GM20431 (cell line): ENCODE data around the gene SPG11.
"Not testable (repeated sequence)": the region's sequence is repeated elsewhere in the genome, so short reads cannot be mapped to it uniquely, and the experiment has no call there.

Source experiments
- in situ Hi-C: fragments of 300-500 bp; cut with MseI, MboI; formaldehyde crosslinking; loops from one replicate; pipeline ENCODE4 v1.15.0; 2020; ENCODE audit warnings: low sequenced_read_pairs; ENCODE audit not compliant: unreplicated experiment

SPG11 gene

DNA sequence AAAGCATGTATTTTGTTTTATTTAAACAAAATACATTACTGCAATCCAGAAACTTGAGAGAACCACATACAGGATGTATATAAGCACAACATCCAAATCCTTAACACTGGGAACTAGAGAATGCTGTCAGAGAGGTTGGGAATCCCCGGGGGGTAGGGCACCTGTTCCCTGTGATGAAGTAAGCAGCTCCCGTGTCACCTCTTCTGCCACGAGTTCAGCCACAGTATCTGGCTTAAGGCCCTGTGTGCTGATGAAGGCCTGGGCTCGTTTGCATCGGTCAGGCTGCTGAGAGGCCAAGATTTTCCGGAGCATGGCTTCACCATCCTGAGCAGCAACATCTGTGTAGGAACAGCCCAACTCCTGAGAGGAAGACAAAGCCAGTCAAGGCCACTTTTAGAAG lies 90.1 kb downstream of the SPG11 start:
- in situ Hi-C loops, result no loop called here

DNA sequence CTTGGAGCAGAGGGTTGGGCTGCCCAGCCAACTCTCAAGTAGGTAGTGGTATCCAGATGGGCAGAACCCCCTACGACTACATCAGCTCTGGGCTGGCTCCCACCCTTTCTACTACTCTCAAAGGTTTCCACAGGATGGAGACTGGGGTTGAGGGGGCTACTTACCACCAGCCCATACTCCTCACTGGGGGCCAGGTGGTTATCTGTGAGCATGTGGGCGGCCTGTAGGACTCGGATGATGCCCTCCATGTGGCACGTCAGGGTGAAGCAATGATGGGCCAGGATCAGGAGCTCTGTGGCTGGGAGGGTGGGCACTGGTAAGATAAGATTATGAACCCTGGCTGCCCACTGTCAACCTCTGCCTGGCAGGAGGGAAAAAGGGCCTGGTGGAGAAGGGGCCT lies 93.1 kb downstream of the SPG11 start:
- in situ Hi-C loops, result no loop called here

DNA sequence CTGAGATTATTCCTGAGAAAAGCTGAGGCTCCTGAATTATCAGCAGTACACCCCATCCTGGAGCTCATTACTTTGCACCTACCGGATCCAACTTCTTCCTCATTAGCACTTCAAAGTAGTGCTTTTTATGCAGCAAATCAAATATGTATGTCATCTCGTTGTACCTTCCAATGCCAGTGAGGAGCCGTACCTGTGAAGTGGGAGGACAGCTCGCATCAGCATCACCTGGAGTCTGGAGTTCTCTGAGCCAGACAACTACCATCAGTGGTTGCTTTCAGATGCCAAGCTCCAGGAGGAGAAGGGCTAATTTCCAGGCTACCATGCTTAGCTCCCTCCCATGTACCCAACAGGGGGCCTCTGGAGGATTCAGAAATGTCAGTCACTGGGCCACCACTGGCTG lies 94.1 kb downstream of the SPG11 start:
- in situ Hi-C loops, result no loop called here

DNA sequence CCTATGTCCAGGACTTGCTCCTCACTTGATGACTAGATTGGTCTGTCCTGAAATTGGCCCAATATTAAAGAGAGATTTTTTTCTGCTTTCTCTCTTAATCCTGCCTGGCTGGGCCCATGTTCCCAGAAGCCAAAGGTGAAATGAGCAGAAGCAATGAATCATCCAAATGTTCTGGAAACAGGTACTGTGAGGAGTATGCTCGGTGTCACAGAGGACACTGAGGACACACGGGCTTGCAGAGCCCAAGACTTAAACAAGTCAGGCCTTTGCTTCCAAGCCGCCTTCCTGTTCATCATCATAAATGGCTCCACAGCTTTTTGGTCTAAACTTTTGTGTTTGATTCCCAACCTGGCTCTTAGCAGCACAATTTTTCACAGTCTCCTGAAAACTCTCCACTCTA lies 95.1 kb downstream of the SPG11 start:
- in situ Hi-C loops, result no loop called here

DNA sequence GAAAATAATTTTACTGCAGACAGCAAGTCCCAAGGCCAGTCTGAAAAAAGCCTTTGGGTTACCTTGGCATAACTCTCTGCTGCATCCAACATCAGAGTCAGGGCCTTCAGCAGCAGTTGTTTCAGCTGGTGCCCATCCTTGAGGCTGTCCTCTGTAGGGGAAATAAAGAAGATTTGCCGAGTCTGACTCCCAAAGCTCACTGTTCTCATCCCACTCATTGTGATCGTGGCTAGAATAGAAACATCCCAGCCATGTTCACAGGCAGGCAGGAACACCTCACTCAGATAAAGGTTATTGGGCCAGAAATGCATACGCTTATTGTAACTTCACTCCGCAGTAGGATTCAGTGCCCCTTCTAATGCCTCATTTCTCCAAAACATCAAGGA lies 97.3 kb downstream of the SPG11 start:
- in situ Hi-C loops, result no loop called here

DNA sequence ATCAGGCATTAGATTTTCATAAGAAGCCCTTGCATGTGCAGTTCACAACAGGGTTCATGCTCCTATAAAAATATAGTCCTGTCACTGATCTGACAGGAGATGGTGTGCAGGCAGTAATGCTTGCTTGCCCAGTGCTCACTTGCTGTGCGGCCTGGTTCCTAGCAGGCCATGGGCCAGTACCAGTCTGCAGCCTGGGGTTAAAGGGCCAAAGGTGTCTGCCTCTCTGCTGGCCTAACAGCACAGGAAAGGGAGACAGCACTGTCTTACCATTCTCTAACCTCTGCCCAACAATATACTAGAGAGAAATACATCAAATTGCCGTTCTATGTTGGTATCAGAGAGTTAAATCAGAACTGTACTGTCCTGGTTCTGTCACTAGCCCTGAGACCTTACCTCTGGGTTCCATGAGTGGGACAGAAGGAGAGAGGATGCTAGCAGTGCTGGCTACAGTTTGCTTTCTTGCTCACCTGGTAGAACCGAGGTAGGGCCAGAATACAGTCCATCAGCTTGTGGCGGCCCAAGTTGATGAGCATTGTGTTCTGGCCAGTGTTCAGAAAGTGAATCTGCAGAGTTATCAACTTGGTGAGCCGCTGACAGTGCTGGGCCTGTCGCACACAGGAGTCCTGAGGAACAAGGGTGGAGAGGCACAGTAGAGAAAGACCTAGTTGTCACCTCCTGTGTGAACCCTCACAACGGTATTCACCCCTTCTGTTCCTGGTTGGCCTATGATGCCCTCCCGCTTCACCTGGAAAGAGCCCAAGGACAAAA lies 97.9 kb downstream of the SPG11 start:
- in situ Hi-C loops, result no loop called here

DNA sequence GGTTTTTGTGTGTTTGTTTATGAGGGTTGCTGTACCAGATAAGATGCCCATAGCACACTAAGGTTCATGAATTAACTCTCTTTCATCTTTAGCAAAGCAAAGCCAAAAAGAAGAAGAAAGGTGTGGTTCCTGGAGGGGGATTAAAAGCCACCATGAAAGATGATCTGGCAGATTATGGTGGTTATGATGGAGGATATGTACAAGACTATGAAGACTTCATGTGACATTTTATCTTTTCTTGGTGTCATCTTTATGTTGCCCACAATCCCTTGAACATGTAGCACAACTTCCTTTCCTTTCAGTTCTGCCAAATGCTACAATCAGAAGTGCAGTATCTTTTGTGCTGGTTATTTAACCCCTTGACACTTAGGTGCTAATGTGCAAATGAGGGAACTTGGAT lies 102.5 kb downstream of the SPG11 start:
- in situ Hi-C loops, result not testable (repeated sequence)

DNA sequence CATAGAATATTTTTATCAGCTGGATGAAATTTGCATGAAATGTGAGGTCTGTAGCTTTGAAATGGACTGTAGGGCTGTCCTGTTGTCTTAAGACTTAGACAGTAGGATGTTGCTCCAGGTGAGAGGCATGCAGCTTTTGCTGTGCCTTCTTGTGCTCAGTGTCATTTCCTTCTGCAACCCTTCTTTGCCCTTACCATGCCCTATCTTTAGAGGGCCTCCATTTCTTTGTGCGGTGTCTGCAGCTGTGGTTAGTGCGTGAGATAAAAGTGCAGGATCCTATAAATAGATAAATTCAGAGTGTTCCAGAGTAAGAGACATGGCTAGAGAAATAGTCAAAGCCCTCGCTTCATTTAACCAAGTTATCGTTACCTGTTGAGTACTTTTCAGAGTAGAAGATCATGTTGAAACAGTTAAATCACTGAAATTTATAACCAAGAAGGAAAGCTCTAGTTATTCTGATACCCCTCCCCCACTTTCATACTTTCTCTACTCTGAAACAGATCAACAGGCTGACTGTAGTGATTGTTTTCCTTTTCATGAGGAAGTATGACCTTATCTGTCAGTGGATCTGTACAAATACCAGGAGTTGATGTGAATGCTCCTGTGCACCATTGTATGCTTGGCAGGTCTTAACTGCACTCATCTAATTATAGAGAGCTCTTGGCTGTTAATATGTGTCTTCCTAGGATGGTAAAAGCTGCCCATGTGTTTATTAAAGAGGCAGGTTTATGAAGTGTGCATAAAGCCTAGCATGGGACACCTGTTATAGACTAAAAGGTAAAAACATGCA lies 108.3 kb downstream of the SPG11 start:
- in situ Hi-C loops, result no loop called here

DNA sequence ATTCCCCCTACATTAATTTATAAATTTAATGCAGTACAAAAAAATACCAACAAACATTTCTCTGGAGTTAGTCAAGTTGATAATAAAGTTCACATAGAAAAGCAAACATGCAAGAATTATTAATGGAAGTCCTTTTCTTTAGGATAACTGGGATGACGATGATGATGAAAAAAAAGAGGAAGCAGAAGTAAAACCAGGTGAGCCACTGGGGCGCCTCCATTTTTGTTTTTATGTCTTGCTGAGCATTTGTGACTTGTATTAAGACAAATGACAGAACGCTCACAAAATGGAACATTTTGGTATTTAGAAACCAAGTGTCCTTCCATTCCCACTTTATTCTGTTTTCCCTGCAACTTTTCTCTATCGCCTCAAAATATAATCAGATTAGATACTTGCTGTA lies 112.7 kb downstream of the SPG11 start:
- in situ Hi-C loops, result no loop called here

DNA sequence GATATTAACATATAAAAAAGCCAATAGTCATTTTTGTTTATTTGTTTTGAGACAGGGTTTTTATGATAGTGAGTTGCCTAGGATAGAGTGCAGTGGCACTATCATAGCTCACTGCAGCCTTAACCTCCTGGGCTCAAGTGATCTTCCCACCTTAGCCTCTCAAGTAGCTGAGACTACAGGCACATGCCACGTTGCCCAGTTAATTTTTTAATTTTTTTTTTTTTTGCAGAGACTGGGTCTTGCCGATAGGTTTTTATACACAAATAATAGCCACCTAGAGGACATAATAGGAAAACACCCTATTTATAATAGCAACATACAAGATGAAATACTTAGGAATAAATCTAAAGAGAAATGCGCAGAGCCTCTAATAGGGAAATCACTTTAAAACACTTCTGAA lies 113.2 kb downstream of the SPG11 start:
- in situ Hi-C loops, result no loop called here

DNA sequence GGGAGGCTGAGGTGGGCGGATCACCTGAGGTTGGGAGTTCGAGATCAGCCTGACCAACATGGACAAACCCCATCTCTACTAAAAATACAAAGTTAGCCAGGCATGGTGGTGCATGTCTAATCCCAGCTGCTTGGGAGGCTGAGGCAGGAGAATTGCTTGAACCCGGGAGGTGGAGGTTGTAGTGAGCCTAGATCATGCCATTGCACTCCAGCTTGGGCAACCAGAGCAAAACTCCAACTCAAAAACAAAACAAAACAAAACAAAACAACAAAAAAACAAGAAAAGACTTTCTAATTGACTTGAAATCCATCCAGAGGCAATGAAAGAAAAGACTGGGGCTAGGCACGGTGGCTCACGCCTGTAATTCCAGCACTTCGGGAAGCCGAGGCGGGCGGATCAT lies 114.3 kb downstream of the SPG11 start:
- in situ Hi-C loops, result not testable (repeated sequence)

DNA sequence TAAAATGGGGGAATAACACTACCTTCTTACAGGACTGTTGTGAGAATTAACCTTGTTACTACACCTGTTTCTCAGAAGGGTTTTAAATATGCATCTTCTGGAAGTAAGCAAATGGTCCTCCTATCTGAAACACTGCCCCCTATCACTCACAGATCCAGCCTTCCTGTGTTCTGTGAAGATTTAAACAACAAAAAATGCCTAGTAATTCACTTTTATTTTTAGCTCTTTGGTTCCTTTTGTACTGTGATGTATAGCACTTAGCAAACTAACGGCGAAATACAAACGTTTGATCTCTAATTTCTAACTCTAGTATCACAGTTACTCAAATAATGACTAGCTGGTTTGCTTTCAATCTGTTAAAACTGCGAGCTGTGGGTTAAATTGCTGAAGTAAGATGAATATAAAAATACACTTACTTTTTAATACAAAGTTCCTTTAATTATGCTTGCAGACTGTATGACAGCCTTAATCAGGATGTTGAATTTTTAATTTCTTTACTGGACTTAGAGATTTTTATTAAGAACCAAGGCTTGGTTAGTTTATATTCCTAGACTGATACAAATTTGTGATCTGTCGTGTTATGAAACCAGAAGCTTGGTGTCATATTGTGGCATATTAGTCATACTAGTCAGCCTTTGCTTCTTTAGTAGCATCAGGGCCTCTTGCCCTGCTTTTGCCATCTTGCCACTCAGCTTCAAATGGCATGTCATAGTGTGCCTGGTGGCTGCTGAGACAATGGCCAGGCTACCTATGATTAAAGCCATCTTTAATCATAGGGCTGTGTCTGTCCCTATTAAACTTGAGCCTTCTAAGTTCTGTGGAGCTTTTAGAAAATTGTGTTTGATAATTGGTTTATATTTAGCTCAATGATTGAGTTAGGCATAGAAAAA lies 117.3 kb downstream of the SPG11 start:
- in situ Hi-C loops, result no loop called here

DNA sequence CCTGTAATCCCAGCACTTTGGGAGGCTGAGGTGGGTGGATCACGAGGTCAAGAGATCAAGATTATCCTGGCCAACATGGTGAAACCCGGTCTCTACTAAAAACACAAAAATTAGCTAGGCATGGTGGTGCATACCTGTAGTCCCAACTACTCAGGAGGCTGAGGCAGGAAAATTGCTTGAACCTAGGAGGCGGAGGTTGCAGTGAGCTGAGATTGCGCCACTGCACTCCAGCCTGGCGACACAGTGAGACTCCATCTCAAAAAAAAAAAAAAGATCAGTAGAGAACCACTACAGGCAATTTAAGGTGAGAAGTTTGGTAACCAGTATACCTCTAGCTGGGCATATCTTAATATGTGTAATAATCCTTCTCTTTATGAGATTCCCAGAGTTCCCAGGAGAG lies 118.7 kb downstream of the SPG11 start:
- in situ Hi-C loops, result not testable (repeated sequence)

DNA sequence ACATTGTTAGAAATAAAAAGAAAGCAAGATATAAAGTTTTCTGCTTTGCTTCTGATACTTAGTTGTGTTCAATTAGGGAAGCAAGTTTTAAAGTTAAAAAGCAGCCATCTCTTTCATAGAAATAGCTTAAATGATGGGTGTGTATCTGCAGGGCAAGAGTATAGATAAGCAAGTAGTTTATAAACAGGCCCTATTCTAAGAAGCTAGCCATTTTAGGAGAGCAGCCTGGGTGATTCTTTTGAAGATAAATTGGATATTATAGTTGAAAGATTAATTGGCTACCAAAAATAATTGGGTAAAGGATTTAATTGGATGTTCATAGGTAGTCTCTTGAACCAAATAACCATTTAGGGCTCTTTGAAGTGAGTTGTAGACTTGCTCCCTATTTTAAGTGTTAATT lies 120.9 kb downstream of the SPG11 start:
- in situ Hi-C loops, result no loop called here

DNA sequence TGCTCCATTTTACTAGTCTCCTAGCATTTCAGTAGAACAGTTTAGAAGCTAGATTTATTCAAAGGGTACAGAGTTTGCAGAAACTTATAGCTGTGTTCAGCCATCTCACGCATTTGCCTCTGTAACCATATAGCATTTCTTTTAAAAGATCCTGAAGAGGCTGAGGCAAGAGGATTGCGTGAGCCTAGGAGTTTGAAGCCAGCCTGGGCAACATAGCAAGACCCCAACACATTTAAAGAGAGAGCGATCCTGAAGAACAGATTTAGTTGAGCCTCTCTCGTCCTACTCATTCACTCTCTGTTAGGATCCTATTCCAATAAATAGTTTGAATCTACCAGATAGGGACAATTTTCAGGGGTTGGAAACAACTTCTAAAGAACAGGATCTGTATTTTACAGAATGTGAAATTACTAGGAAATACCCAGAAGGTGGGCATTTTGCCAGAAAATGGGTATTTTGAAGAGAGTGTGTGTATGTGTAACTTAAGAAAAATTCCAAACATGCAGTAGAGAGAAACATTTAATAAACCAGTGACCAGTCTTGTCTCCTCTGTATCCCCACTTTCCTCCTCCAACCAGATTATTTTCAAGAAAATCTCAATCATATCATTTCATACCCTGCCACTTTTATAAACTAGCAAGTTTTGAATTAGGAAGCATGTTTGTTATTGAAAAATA lies 122.0 kb downstream of the SPG11 start:
- in situ Hi-C loops, result no loop called here

DNA sequence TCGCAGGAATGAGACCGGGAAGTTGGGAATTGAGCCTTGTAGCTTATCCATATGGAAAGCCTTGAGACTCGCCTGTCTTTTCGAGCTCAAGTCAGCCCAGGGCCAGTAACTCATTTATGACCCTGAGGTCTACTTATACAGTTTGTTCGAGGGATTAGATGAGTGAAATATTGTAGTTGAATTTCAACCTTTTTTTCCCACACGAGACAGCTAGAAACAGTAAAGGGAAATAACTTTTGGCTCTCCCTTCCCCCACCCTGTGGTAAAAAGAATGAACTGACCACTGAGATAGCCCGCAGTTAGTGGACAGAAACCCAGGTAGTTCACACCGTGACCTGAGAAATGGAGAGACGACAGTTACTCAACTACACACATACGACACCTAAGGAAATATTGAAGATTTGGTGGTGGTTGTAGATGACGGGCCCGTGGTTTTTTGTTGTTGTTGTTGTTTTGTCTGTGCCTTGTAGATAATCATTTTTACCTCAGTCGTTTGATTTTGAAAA lies 125.7 kb downstream of the SPG11 start:
- in situ Hi-C loops, result no loop called here

DNA sequence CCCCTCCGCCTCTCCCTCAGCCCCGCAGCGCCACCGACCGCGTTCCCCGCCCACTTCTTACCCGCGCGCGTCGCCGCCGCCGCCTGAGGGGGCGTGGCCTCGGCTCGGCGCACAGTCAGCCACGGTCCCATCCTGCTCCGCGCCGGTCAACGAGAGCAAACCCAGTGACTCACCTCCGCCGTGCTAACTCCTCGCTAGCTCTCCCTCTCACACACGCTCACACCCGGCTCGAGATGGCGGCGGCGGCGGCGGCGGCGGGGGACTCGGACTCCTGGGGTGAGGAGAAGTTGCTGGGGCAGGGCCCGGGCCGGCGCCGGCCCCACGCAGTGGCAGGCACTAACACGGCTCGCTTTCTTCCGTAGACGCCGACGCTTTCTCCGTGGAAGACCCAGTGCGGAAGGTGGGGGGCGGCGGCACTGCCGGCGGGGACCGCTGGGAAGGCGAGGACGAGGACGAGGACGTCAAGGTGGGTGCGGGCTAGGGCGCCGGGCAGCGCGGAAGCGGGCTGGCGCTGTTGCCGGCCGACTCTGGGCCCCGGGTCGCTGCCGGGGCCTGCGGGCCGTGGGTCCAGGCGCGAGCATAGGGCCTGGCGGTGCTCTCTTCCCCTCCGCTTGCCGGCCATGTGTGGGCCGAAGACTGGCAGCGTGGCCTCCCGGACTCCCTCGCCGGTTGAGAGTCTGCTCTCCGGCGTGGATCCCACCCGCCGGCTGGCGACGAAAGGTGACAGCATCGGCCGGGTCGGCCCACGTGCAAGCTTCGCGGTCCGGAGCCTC lies 126.3 kb downstream of the SPG11 start, which contains the start of gene EIF3J:
Gene EIF3J, plus strand, starts transcription at position 186 of the 773 bp plus-strand sequence. Its CDS starts 48 bp downstream, at position 234.
- in situ Hi-C loops, result no loop called here

DNA sequence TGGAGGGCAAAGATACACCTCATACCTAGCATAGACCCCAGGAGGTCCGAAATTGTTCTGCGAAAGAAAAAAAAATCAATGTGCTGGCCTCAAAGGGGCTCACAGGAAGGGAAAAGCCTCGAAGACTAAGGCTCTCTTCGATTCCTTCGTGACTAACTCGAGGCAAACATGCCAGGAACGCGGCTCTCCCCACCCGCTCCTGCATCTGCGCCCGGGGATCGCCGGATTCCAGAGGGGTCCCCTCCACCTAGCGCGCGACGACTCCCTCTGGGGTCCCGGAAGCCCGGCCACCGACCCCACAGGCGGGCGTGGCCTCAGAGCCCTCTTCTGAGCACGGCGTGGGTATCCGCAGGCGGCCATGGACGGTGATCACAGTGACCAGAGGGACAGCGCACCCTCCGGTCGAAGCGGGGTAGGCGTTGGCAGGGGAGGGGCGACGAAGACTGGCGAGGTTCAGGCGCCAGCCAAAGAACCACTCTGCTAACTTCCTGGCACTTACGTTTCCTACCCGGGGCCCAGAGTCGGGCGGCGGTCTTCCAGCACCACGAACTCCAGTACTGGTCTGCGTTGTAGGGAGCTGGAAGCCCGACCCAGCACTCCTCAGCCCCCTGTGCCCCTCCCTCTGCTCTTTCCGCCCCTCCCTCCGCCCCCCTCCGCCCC lies 127.0 kb downstream of the SPG11 start:
- in situ Hi-C loops, result no loop called here
